ENCODE data around the gene FBXW11. TPM values are rescaled to one million over a fixed set of nuclear protein-coding genes. Genes with fewer than 3 reads are reported as not detected.

The FBXW11 gene
- total and polyA plus RNA-seq, 2 of the 8 experiments (the other 6 are each of a cell fraction or from before 2014, with no cell fraction given) = 45.0 to 75.6 TPM

DNA sequence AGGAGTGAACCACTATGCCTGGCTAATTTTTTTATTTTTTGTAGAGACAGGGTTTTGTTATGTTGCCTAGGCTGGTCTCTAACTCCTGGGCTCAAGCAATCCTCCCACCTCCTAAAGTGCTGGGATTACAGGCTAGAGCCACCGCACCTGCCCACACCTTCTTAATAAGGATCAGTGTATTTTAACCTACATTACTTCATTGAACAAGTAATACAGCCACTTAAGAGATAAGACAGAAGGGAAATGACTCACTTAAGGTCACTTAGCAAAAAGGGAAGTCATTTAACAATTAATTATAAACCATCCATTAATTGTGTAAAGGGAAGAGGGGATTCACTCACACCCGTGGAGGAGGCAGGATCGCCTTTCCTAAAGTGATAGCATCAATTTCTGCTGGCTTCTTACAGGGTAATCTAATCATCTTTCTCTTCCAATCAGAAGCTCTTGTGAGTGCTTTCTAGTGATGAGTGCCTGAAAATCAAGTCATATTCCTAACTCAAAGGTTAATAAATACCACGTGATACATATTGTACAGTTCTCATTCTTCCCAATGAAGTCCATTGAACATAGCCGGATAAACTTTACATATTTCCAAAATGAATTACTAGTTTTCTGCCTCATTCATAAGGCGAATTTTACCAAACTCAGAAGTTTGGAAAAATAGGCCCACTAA, 3.5 kb downstream of the FBXW11 start (continued):
- TF ChIP-seq, protein P1, sequence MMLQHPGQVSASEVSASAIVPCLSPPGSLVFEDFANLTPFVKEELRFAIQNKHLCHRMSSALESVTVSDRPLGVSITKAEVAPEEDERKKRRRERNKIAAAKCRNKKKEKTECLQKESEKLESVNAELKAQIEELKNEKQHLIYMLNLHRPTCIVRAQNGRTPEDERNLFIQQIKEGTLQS (IDR thresholded peaks at IDR 0.05; ENCODE audit: insufficient read depth, low read depth, low read length) = no peak
- no peak for TF ChIP-seq CTBP2 (IDR thresholded peaks at IDR 0.05; ENCODE audit: borderline replicate concordance, insufficient read depth, insufficient read length, low read length)
- TF ChIP-seq, protein P2, sequence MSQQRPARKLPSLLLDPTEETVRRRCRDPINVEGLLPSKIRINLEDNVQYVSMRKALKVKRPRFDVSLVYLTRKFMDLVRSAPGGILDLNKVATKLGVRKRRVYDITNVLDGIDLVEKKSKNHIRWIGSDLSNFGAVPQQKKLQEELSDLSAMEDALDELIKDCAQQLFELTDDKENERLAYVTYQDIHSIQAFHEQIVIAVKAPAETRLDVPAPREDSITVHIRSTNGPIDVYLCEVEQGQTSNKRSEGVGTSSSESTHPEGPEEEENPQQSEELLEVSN (IDR thresholded peaks at IDR 0.05) = no peak

All from H1 (cell line).